HG03342 (cell line): ENCODE measurements around the gene SURF4.
A peak's percentile ranks its signal among the peaks of the same experiment; 100 is the strongest.

Experiments
- ATAC-seq: cut with Tn5 transposase; IDR thresholded peaks from one replicate; pipeline ENCODE4 v1.9.1; 2021; ENCODE audit warnings: mild to moderate bottlenecking, moderate library complexity; ENCODE audit not compliant: unreplicated experiment

SURF4 gene

GRCh38 chr9:133375724-133376654, at the start of gene SURF4, which contains the start of gene STKLD1:
Gene SURF4, minus strand, starts transcription at chr9:133376060. Its CDS starts 91 bp downstream, at chr9:133375969.
Gene STKLD1, plus strand, starts transcription at chr9:133376366. Its CDS starts 108 bp downstream, at chr9:133376474.
- ATAC-seq, result peak; percentile 87

DNA sequence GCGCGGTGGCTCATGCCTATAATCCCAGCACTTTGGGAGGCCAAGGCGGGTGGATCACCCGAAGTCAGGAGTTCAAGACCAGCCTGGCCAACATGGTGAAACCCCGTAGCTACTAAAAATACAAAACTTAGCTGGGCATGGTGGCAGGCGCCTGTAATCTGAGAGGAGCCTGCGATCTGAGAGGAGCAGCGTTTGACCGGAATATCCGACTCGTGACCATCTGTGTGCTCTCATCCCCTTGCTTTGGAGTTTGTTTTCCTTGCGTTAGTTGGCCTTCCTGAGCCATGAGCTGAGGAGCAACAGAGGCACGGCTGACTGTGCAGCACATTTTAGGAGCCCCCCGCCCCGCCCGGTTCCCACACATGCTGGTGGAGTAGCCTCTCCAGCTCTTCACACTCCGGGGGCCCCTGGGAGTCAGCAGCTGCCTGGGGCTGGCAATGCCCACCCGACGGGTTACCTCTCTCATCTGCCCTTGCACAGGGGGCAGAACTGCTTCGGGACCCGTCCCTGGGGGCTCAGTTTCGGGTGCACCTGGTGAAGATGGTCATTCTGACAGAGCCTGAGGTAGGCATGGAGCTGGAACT, 49.3 kb upstream of the SURF4 start:
- ATAC-seq, result no peak

DNA sequence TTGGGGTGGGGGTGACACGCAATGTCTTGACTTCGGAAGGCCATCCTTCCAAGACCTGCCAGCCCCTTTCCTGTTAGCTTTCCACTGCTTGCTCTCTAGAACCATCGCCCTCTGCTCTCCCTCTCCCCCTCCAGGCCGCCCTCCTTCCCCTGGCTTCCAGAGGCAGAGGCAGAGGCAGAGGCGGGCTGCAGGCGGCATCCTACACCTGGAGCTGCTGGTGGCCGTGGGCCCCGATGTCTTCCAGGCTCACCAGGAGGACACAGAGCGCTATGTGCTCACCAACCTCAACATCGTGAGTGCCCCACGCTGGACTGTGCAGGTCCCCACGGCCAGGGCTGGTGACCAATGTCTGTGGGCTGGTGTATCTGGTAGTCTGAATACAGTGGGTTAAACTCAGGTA, 48.3 kb upstream of the SURF4 start:
- no peak for ATAC-seq

DNA sequence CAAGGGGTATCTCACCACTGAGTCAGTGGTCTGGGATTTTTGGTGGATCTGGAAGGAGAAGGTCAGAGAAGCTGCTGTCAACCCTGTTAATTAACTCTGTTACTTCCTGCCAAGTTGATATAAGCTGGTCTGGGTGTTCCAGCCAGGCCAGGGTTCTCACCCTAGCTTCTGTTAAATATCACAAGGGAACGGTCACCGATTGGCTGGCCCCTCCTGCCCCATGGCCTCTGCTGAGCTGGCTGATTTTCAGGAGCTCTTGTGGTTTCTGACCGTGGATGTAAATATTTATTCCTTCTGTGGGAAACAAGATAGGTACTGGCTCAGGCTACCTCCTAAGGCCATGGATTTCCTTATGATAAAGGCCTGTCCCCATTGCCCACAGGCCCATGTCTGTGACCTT, 47.4 kb upstream of the SURF4 start:
- no peak for ATAC-seq

- ATAC-seq, result no peak
Observed at GRCh38 chr9:133421615-133422542, 46.0 kb upstream of the SURF4 start, which contains the start of gene ADAMTS13. Gene ADAMTS13, plus strand, starts transcription at chr9:133422367. Its CDS starts 77 bp downstream, at chr9:133422444.

DNA sequence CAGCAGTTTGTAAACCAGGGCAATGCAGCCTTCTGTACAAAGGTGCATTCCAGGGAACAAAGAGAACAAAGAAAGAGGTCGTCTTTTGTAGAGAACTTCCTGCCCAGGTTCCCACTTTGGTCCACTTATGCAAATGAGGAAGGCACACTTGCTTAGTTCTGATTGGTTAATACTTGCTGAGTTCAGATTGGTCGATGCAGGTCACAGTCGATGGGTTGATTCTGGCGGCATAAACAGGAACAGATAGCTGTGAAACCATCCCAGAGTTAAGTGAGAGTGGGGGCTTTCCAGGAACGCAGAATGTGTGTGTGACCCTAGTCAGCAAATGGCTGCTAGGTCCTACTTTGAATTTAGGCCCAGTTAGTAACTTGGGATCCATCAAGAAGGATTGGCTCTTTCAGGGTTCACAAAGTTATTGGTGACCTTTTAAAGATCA, 44.5 kb upstream of the SURF4 start:
- ATAC-seq, result no peak

DNA sequence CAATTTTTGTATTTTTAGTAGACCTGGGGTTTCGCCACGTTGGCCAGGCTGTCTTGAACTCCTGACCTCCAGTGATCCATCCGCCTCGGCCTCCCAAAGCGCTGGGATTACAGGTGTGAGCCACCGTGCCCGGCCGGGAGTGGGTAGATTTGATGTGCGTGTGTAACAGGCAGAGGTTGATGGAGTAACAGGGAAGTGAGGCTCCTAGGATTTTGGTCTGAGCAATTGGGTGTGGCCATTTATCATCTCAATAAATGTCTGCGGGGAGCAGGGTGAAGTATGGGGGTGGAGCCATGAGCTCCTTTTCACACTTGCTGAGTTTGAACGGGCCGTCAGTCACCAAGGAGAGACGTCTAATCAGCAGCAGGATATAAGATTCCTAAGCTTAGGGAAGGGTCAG, 43.1 kb upstream of the SURF4 start:
- no peak for ATAC-seq

GRCh38 chr9:133417541-133418461, 41.9 kb upstream of the SURF4 start, which contains the start of gene REXO4:
Gene REXO4, minus strand, starts transcription at chr9:133418010. Its CDS starts 166 bp downstream, at chr9:133417844.
- peak; percentile 73 for ATAC-seq

DNA sequence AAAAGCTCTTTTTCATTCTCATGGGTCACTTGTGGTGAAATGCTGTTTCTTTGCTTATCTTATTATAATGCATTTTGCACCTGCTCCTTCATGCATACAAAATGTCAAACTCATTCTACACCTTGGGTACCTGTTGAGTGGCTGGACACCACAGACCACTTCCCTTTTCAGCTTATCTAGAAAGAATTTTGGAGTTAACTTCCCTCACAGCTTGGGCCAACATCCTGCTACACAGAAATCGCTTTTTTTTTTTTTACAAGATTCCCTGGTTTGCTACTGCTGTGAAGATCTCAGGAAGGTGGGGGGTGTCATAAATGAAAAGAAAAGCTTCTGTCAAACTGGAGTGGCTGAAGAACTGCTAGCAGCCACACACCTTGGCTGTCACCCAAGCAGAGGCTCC, 39.3 kb upstream of the SURF4 start:
- ATAC-seq, result no peak

DNA sequence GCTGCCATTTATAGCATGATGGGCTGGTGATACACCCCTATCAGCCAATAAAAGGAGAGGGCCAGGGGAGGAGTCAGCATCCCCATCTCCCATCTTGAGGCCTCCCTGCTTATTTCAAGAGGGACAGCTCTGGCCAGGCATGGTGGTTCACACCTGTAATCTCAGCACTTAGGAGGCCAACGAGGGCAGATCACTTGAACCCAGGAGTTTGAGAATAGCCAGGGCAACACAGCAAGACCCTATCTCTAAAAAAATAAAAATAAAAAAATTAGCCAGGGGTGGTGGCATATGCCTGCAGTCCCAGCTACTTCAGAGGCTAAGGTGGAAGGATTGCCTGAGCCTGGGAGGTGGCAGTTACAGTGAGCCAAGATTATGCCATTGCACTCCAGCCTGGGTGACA, 32.2 kb upstream of the SURF4 start:
- ATAC-seq, result no peak

DNA sequence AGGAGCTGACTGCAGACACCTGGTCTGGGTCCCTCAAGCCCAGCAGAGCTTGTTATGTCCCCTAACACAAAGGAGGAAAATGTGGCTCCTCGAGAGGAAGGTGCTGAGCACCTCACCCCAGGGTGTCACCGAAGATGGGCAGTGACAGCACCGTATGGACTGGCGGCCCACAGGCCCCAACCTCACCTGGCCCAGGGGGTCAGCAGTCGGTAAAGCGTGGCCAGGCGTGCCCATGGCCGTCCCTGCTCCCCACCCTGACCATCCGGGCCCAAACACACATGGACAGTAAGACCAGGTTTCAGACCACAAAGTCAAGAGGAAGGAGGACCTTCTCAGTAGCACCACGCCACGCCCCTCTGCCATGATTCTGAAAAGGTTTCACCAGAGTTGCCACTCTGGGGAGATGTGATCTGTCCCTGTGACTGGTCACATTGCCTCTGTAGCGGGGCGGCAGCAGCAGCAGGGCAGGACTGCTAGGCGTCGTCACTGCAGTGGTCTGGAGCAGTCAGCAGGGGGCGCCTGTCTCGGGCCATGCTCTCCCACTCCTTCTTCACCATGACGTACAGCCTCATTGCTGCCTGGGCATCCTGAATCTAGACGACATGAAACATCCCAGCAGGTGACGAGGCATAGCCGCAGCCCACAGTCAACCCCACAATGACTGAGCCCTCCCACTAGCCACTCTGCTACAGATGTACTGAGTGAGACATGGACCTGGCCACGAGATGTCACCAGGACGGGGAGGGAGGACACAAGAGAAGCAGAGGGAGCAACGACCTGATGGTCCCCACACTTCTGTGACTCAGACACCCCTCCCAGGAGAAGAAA, 30.8 kb upstream of the SURF4 start:
- peak; percentile 68 for ATAC-seq

- no peak for ATAC-seq
Observed at GRCh38 chr9:133405508-133406438, 29.9 kb upstream of the SURF4 start.

GRCh38 chr9:133404454-133405002, 28.7 kb upstream of the SURF4 start:
- no peak for ATAC-seq

- ATAC-seq, result no peak
Observed at GRCh38 chr9:133403766-133404453, 28.1 kb upstream of the SURF4 start.

GRCh38 chr9:133402689-133403088, 26.8 kb upstream of the SURF4 start:
- ATAC-seq, result no peak

- no peak for ATAC-seq
Observed at GRCh38 chr9:133401588-133401987, 25.7 kb upstream of the SURF4 start.

- ATAC-seq, result no peak
Observed at GRCh38 chr9:133400292-133400691, 24.4 kb upstream of the SURF4 start.
